ENCODE measurements around the gene NR2E3.

Gene NR2E3

DNA sequence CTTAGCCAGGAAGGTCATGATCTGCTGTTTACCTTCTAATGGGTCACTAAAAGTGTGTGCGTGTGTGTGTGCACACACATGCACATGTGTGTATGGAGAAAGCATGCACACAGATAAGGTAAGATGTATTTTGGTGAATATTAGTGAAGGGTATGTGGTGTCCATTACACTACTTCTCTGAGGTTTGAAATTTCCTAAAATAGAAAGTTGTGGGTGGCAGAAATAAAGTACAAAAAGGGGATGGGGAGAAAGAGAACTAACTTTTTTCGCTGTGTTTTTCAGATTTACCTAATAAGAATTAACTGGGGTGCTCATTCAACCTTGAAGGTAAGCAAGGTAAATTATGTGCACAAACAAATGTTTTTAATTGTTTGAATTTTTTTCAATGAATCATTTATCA, 24.4 kb upstream of the NR2E3 start:
- no peak for TF ChIP-seq ZFX (IDR thresholded peaks at IDR 0.05)
- no peak overlapping the region for H3K27ac ChIP-seq

DNA sequence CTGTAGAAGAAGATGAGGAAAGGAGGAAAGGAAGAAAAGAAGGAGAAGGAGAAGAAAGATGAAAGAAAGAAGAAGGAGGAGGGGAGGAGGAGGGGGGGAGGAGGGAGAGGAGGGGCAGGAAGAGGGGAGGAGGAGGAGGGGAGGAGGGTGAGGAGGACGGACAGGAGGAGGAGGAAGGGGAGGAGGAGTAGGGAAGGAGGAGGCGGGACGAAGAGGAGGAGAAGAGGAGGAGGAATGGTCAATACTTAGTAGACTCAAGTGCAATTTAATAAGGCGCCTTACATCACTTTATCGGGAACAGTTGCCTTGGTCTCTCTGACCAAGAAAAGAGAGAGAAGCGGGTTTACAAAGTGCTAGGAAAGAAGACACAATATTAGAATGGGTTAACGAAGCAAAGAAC, 23.7 kb upstream of the NR2E3 start:
- TF ChIP-seq ZFX (IDR thresholded peaks at IDR 0.05) = no peak
- TF ChIP-seq, protein P1, sequence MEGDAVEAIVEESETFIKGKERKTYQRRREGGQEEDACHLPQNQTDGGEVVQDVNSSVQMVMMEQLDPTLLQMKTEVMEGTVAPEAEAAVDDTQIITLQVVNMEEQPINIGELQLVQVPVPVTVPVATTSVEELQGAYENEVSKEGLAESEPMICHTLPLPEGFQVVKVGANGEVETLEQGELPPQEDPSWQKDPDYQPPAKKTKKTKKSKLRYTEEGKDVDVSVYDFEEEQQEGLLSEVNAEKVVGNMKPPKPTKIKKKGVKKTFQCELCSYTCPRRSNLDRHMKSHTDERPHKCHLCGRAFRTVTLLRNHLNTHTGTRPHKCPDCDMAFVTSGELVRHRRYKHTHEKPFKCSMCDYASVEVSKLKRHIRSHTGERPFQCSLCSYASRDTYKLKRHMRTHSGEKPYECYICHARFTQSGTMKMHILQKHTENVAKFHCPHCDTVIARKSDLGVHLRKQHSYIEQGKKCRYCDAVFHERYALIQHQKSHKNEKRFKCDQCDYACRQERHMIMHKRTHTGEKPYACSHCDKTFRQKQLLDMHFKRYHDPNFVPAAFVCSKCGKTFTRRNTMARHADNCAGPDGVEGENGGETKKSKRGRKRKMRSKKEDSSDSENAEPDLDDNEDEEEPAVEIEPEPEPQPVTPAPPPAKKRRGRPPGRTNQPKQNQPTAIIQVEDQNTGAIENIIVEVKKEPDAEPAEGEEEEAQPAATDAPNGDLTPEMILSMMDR (conservative IDR thresholded peaks at IDR 0.05) = no peak
- no peak overlapping the region for H3K27ac ChIP-seq

DNA sequence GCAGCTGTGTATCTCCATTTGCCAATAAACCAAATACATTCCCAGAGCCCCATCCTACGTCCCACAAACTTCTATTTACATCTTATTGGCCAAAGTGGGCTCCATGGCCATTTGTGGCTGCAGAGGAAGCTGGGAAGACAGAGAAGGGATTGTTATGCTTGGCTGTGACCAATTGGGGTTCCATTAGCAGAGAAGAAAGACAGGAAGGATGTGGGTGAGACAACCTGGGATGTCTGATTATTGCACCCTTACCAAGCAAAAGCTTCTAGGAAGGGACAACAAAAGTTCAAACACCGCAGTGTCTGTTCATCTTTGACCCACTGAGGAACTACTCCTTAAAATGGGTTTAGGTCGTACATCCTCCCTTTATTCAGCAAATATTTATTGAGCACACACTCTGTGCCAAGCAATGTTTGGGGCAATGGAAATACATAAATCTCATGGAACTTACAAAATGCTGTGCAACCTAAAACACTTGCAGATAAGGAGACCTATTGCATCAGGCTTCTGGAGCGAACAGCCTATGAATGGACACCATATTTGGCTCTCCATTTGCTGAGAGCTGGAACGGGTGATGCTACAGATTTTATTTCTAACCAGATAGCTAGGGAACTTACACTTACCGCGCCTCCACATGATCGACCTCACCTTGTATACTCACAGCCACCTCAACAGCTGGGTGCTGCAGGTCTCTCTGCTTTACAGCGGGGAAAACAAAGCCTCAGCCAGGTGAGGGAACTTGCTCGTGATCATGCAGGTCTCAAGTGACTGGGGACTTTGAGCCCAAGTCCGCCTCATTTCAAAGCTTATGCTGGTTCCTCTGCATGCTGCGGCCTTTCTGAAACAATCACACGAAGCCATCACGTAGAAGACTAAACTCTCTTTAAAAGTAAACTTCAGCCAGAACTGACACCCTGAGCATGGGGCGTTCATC, 21.4 kb upstream of the NR2E3 start:
- no peak for TF ChIP-seq ZFX (IDR thresholded peaks at IDR 0.05)
- TF ChIP-seq, protein P1 (conservative IDR thresholded peaks at IDR 0.05) = no peak
- no peak overlapping the region for H3K27ac ChIP-seq

DNA sequence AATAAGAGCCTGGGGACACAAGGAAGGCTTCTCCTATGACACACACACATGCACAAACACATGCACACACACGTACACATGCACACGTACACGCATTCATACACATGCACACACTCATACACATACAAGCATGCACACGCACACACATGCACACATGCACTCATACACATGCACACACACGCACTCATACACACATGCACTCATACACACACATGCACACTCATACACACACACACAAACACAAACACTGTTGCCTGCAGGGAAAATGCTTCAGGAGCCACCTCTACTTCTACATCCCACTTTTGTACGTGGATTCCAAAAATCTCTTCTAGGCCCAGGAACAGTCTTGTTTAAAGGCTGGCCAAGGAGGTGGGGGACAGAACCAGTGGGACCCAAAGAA, 20.7 kb upstream of the NR2E3 start:
- H3K27ac ChIP-seq = no peak overlapping the region
- no peak for TF ChIP-seq ZFX (IDR thresholded peaks at IDR 0.05)
- TF ChIP-seq, protein P1 (conservative IDR thresholded peaks at IDR 0.05) = no peak

DNA sequence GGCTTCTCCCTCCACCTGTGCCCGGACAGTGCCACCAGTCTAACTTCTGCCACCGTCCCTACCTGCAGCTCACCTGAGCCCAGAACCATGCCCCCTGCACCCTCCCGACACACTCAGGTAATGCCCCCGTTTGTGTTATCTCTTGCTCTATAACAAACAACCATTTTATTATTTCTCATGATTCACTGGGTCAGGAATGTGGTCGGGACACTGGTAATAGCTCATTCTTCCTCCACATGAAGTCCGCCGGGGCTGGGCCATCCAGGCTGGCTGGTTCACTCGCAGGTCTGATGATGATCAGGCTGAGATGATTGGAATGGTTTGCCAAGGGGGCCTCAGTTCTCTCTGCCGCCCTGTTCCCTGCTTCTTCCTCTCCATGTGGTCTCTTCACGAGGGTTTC, 20.3 kb upstream of the NR2E3 start:
- no peak for TF ChIP-seq ZFX (IDR thresholded peaks at IDR 0.05)
- TF ChIP-seq, protein P1 (conservative IDR thresholded peaks at IDR 0.05) = no peak
- H3K27ac ChIP-seq = no peak overlapping the region

DNA sequence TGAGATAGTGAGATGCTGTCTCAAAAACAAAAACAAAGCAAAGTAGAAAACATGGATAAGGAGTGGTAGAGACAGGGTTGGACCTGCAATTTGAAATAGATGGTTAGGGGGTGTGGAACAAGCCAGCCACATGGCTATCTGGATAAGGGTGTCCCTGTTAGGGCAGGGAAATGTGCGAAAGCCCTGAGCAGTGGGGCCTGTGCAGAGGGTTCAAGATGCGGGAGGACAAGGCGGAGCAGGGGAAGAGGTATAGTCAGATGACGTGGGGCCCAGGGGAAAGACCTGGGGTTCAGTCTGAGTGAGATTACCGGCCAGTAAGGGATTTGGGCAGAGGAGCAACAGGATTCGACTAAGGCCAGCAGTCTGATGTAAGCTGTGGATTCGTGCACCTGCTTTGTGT, 18.4 kb upstream of the NR2E3 start:
- TF ChIP-seq, protein P1 (conservative IDR thresholded peaks at IDR 0.05) = no peak
- TF ChIP-seq ZFX (IDR thresholded peaks at IDR 0.05) = no peak
- no peak overlapping the region for H3K27ac ChIP-seq

DNA sequence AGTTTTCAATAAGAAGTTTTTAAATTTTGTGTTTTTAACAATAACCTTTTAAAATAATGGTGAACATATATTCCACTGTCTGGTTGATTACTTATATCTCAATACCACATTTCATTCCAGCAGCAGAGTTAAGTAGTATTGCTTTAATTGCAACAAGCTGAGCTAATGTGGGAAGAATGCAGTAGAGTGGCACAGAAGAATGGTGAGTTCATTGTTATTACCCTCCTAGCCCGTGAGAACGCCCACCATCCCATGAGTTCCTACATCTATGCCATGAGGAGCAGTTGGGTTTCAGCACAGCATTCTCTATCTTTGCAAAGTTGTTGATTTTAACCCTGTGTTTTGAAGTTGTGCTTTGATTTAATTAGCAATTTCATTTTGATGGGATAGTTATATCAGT, 17.8 kb upstream of the NR2E3 start:
- H3K27ac ChIP-seq = no peak overlapping the region

More for the DNA sequence above, 17.8 kb upstream of the NR2E3 start:
- no peak for TF ChIP-seq ZFX (IDR thresholded peaks at IDR 0.05)
- TF ChIP-seq, protein P1 (conservative IDR thresholded peaks at IDR 0.05) = no peak
